HCT116 (cell line): ENCODE measurements around the gene ATRAID. TPM values are rescaled to one million over a fixed set of nuclear protein-coding genes. Genes with fewer than 3 reads are reported as not detected.

Experiments
- ATAC-seq: fragments of 200-7000 bp; cut with Tn5 transposase; 2 replicates; pipeline ENCODE4 v1.9.1; 2020; ENCODE audit warnings: mild to moderate bottlenecking, moderate library complexity
- BruUV-seq: library from RNA; stranded (reverse); fragments of 400-500 nt; replicated peaks from 2 replicates; lab custom pipeline; 2021; lab: Mats Ljungman, UMichigan
- CTCF ChIA-PET: fragments of 300-600 bp; sonication (Branson Sonifier 250); formaldehyde crosslinking; loops from one replicate; lab custom pipeline; 2021; ENCODE audit warnings: antibody characterized with exemption; lab: Charles Lee
- POLR2A ChIA-PET: fragments of 300-600, 350-600 bp; sonication (Branson Sonifier 250); formaldehyde crosslinking; loops from one replicate; lab custom pipeline; 2021; ENCODE audit warnings: antibody characterized with exemption; lab: Charles Lee
- RAD21 ChIA-PET, 2 experiments: fragments of 300-600 bp; sonication (Branson Sonifier 250); formaldehyde crosslinking; loops; one replicate each; lab custom pipeline; 2023; ENCODE audit warnings: low total read pairs in 2 of 2; ENCODE audit not compliant: uncharacterized antibody in 2 of 2, unreplicated experiment in 2 of 2, low non-redundant PET in 1 of 2; lab: Charles Lee
- DNase-seq: peaks from one replicate; pipeline ENCODE4 v3.0.0-alpha.2; 2010; ENCODE audit warnings: low read depth, low spot score
- H2AFZ ChIP-seq: fragments of 200-600 bp; shearing (Covaris generic), sonication (generic); 2 replicates; pipeline ENCODE4 v1.6.1; 2017; ENCODE audit warnings: low read depth, mixed run types, mixed read lengths, antibody characterized with exemption, low read length; ENCODE audit not compliant: poor library complexity, severe bottlenecking
- H3K27ac ChIP-seq: 2 replicates; pipeline ENCODE4 v1.5.1; 2012; ENCODE audit warnings: low read depth, low read length
- H3K27me3 ChIP-seq: fragments of 200-600 bp; sonication (generic); 2 replicates; pipeline ENCODE4 v1.6.1; 2016; ENCODE audit warnings: mixed run types, low read length, mixed read lengths; ENCODE audit not compliant: insufficient read depth
- H3K36me3 ChIP-seq, 2 experiments: fragments of 200-500 bp in 1 of 2; fragments of 200-600 bp in 1 of 2; sonication (Bioruptor generic) in 1 of 2; sonication (generic) in 1 of 2; 2 replicates each; pipeline versions ENCODE4 v1.5.1 to v1.6.1; 2014 to 2016; ENCODE audit warnings: low read length in 2 of 2, inconsistent platforms in 1 of 2, mixed read lengths in 1 of 2, mixed run types in 1 of 2; ENCODE audit not compliant: insufficient read depth in 2 of 2, control insufficient read depth in 1 of 2
- H3K4me1 ChIP-seq, 2 experiments: fragments of 200-600 bp in 1 of 2; sonication (generic) in 1 of 2; 2 replicates each; pipeline versions ENCODE4 v1.5.1 to v1.6.1; 2012 to 2017; ENCODE audit warnings: low read length in 2 of 2, inconsistent platforms in 1 of 2, mild to moderate bottlenecking in 1 of 2, mixed read lengths in 1 of 2, mixed run types in 1 of 2, moderate library complexity in 1 of 2; ENCODE audit not compliant: insufficient read depth in 2 of 2, control insufficient read depth in 1 of 2
- H3K4me2 ChIP-seq: fragments of 200-600 bp; sonication (generic); 2 replicates; pipeline ENCODE4 v1.6.1; 2017; ENCODE audit warnings: mixed run types, low read length, mixed read lengths
- H3K4me3 ChIP-seq, 2 experiments: fragments of 200-600 bp in 1 of 2; sonication (generic) in 1 of 2; replicated peaks in 1 of 2; 2 replicates each; pipeline ENCODE4 v1.5.1; 2011 to 2016; ENCODE audit warnings: low read length in 2 of 2, control low read depth in 1 of 2, low read depth in 1 of 2, mild to moderate bottlenecking in 1 of 2, mixed read lengths in 1 of 2, mixed run types in 1 of 2
- H3K79me2 ChIP-seq: fragments of 200-600 bp; sonication (generic); 2 replicates; pipeline ENCODE4 v1.6.1; 2017; ENCODE audit warnings: mild to moderate bottlenecking, mixed run types, low read length, moderate library complexity, mixed read lengths; ENCODE audit not compliant: insufficient read depth
- H3K9ac ChIP-seq: fragments of 200-600 bp; sonication (generic); 2 replicates; pipeline ENCODE4 v1.6.1; 2016; ENCODE audit warnings: low read length, mixed read lengths
- H3K9me2 ChIP-seq: fragments of 200-600 bp; sonication (generic), shearing (Covaris generic); 2 replicates; pipeline ENCODE4 v1.6.1; 2017; ENCODE audit warnings: mixed run types, mild to moderate bottlenecking, moderate library complexity; ENCODE audit not compliant: insufficient read depth
- H3K9me3 ChIP-seq, 2 experiments: fragments of 200-500 bp in 1 of 2; fragments of 200-600 bp in 1 of 2; sonication (Bioruptor generic) in 1 of 2; sonication (generic) in 1 of 2; 2 replicates each; pipeline ENCODE4 v1.6.1; 2014 to 2017; ENCODE audit warnings: low read length in 2 of 2, mixed read lengths in 2 of 2, inconsistent platforms in 1 of 2, low read depth in 1 of 2, mild to moderate bottlenecking in 1 of 2, mixed run types in 1 of 2, moderate library complexity in 1 of 2; ENCODE audit not compliant: control insufficient read depth in 1 of 2, insufficient read depth in 1 of 2
- H4K20me1 ChIP-seq: fragments of 200-600 bp; sonication (generic), shearing (Covaris generic); 2 replicates; pipeline ENCODE4 v1.6.1; 2017; ENCODE audit warnings: mixed run types, mild to moderate bottlenecking, moderate library complexity; ENCODE audit not compliant: insufficient read depth
- CBX3 ChIP-seq: IDR thresholded peaks from 2 replicates; pipeline ENCODE4 v1.6.1; 2012; ENCODE audit warnings: low read depth
- CEBPB ChIP-seq: IDR thresholded peaks from 2 replicates; pipeline ENCODE4 v1.6.1; 2012; ENCODE audit warnings: low read depth
- CTCF ChIP-seq, 3 experiments: fragments of 200-600 bp in 1 of 3; sonication (generic) in 1 of 3; IDR thresholded peaks in 2 of 3; conservative IDR thresholded peaks in 1 of 3; 2 replicates each; pipeline ENCODE4 v1.5.1; 2012 to 2017; ENCODE audit warnings: low read depth in 2 of 3, low read length in 2 of 3, antibody characterized with exemption in 1 of 3, borderline replicate concordance in 1 of 3, control low read depth in 1 of 3, mild to moderate bottlenecking in 1 of 3, mixed read lengths in 1 of 3, mixed run types in 1 of 3, moderate library complexity in 1 of 3; ENCODE audit not compliant: insufficient read depth in 1 of 3
- EGR1 ChIP-seq: IDR thresholded peaks from 2 replicates; pipeline ENCODE4 v1.6.1; 2012; ENCODE audit warnings: low read depth
- ELF1 ChIP-seq: IDR thresholded peaks from 2 replicates; pipeline ENCODE4 v1.6.1; 2012; ENCODE audit warnings: low read depth, borderline replicate concordance
- EZH2phosphoT487 ChIP-seq: fragments of 200-600 bp; IDR thresholded peaks from 2 replicates; pipeline ENCODE4 v1.6.1; 2018; ENCODE audit warnings: antibody characterized with exemption, borderline replicate concordance
- FOSL1 ChIP-seq: IDR thresholded peaks from 2 replicates; pipeline ENCODE4 v1.6.1; 2012; ENCODE audit warnings: low read depth
- JUND ChIP-seq: IDR thresholded peaks from 2 replicates; pipeline ENCODE4 v1.6.1; 2012
- MAX ChIP-seq: IDR thresholded peaks from 2 replicates; pipeline ENCODE4 v1.6.1; 2012
- POLR2AphosphoS5 ChIP-seq: IDR thresholded peaks from 2 replicates; pipeline ENCODE4 v1.6.1; 2011; ENCODE audit warnings: mild to moderate bottlenecking, low read depth, low read length, moderate library complexity
- REST ChIP-seq: IDR thresholded peaks from 2 replicates; pipeline ENCODE4 v1.6.1; 2012; ENCODE audit warnings: low read depth
- SIN3A ChIP-seq: IDR thresholded peaks from 2 replicates; pipeline ENCODE4 v1.6.1; 2012; ENCODE audit warnings: low read depth
- SP1 ChIP-seq: IDR thresholded peaks from 2 replicates; pipeline ENCODE4 v1.6.1; 2012; ENCODE audit warnings: low read depth
- SRF ChIP-seq: IDR thresholded peaks from 2 replicates; pipeline ENCODE4 v1.6.1; 2012; ENCODE audit warnings: low read depth
- TCF7L2 ChIP-seq: IDR thresholded peaks from 2 replicates; pipeline ENCODE4 v1.7.0; 2011; ENCODE audit warnings: borderline replicate concordance, inconsistent platforms; ENCODE audit not compliant: insufficient read depth, insufficient read length; ENCODE audit errors: extremely low read depth
- YY1 ChIP-seq: IDR thresholded peaks from 2 replicates; pipeline ENCODE4 v1.6.1; 2011; ENCODE audit warnings: low read length, low read depth, moderate library complexity, mild to moderate bottlenecking; ENCODE audit not compliant: insufficient replicate concordance; ENCODE audit errors: extremely low read depth
- ZFX ChIP-seq: fragments of 450-650 bp; IDR thresholded peaks from 2 replicates; pipeline ENCODE4 v1.6.1; 2017
- intact Hi-C: fragments of 100-400 bp; cut with micrococcal nuclease; formaldehyde crosslinking; loops from 2 replicates; pipeline ENCODE4 v1.10.0; 2022
- total RNA-seq: library from RNA; stranded (reverse); gene quantifications from one replicate; pipeline ENCODE4 v1.2.1, GENCODE V29; 2021; ENCODE audit not compliant: unreplicated experiment

Gene ATRAID
- total RNA-seq, 1 experiment from 2014 or later, result 93.6 TPM

GRCh38 chr2:27242614-27242951 is 30.7 kb downstream of the ATRAID start:
- Histone ChIP-seq H3K27ac (no peak overlapping the region), H3K79me2 (no peaks in the 10 kb centered on the region), H3K9me2 (no peaks in the 10 kb centered on the region), H3K36me3 (peaks cover 36 to 63% of the 10 kb centered on the region in 2 experiments), H3K4me3 (no peak overlapping the region), H3K9me3 (no peaks in the 10 kb centered on the region), H3K4me2 (no peak overlapping the region), H4K20me1 (no peaks in the 10 kb centered on the region), H3K27me3 (no peaks in the 10 kb centered on the region), H3K4me1 (no peaks in the 10 kb centered on the region), H2AFZ (no peak overlapping the region), H3K9ac (no peak overlapping the region)
- intact Hi-C loops, result no loop called here
- no TSS peak for BruUV-seq
- ATAC-seq (no peak), DNase-seq (no peak)
- CTCF ChIA-PET, result no interaction called here
- TF ChIP-seq EZH2phosphoT487 (no peak), SP1 (no peak), REST (no peak), CEBPB (no peak), ZFX (no peak), FOSL1 (no peak), TCF7L2 (no peak), CBX3 (no peak), CTCF (IDR thresholded peaks at IDR 0.05 in 2 of 3, conservative IDR thresholded peaks at IDR 0.05 in 1 of 3; ENCODE audit: borderline replicate concordance in 1 of 3, insufficient read depth in 1 of 3, low read depth in 2 of 3, low read length in 2 of 3) (no peak), SIN3A (no peak), EGR1 (no peak), JUND (no peak), ELF1 (no peak), YY1 (no peak), SRF (no peak), MAX (no peak), POLR2AphosphoS5 (no peak)
- POLR2A ChIA-PET, result no interaction called here
- RAD21 ChIA-PET, result no interaction called here
